Measurements from ENCODE around the gene GEMIN5.

GEMIN5 gene

GRCh38 chr5:154884424-154884823, 53.6 kb downstream of the GEMIN5 start:
- DNase-seq (ENCODE audit: low spot score) = no peak

DNA sequence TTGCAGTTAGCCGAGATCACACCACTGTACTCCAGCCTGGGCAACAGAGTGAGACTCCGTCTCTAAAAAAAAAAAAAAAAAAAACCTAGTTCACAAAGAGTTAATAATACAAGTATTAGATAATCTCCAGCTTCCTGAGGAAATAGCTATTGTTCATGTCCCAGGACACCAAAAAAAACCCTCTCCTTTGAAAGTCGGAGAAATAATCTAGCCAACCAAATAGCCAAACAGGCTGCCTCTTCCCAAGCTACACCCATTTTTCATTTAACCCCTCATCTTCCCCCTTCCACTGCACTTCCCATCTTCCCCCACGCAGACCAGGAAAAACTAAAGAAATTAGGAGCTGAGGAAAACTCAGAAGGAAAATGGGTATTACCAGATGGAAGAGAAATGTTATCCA, 56.0 kb downstream of the GEMIN5 start:
- no peak for DNase-seq (ENCODE audit: low spot score)

GRCh38 chr5:154878642-154879335, 59.2 kb downstream of the GEMIN5 start:
- DNase-seq (ENCODE audit: low spot score) = no peak

DNA sequence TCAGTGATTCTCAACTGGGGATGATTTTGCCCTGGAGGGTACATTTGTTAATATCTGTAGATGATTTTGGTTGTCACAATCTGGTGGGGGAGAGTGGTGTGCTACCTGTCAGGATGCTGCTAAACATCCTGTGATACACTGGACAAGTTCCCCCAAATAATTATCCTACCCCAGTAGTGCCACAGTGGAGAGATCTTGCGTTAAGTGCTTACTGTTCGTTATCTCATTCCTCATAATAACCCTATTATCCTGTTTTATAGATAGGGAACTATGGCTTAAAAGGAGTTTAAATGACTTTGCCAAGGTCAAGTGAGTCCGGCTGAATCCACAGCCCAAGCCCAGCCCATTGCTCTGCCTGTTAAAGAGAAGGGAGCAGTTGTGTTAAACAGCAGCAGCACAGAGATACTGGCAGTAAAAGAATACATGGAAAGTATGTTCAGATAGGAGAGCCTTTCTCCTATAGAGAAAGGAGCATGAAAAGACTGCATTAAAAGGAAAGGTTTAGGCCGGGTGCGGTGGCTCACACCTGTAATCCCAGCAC, 64.2 kb downstream of the GEMIN5 start:
- no peak for DNase-seq (ENCODE audit: low spot score)

DNA sequence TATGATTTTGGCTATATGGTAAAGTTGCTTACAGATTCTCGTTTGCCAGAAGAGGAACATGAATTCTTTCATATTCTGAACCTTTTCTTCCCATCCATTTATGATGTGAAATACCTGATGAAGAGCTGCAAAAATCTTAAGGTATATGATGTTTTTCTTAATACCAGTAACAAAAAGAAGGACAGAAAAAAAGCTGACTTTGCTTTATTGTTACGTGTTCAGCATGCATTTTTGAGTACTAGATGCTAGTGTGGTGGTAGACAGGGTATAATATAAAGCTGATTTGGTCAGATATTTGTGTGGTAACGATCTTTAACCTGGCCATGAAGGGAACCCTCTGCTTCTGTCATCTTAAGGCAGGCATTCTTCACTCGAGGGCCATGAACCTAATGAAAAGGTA, 66.3 kb downstream of the GEMIN5 start:
- DNase-seq (ENCODE audit: low spot score) = no peak

DNA sequence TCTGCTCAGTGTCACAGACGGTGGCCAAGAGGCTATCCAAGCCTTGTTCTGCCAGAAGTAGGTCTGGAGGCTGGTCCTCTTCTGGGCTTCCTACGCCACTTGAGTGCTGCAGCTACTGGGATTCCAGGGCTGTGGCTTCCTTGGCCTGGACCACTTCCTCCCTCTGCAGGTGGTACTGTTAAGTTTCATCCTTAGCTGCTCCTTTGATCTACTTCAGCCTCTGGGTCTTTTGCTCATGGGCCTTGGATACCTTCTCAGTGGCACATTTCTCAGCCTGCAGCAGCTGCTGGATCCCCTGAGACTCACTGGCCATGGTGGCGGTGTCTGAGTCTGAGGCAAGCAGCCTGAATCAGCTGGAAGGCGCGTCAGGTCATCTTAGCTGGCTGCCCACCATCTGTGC, 69.3 kb downstream of the GEMIN5 start:
- no peak for DNase-seq (ENCODE audit: low spot score)

- DNase-seq (ENCODE audit: low spot score) = no peak
These were observed 71.2 kb downstream of the GEMIN5 start for GRCh38 chr5:154866841-154867240.

GRCh38 chr5:154865466-154866184, 72.4 kb downstream of the GEMIN5 start:
- DNase-seq (ENCODE audit: low spot score) = no peak

GRCh38 chr5:154863291-154864080, 74.5 kb downstream of the GEMIN5 start:
- no peak for DNase-seq (ENCODE audit: low spot score)

GRCh38 chr5:154862766-154863165, 75.2 kb downstream of the GEMIN5 start:
- DNase-seq (ENCODE audit: low spot score) = no peak

DNA sequence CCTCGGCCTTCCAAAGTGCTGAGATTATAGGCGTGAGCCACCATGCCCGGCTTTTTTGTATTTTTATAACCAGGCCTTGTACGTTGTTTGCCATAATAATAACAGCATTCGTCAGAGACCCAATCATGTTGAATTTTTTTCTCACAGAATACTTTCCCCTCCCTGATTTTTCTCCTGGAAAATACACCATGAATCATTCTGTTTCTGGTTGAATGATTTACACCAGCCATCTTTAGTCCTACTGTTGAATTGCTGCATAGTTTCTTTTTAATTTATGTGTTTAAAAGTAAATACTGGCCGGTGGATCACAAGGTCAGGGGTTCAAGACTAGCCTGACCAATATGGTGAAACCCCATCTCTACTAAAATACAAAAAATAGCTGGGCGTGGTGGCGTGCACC, 76.1 kb downstream of the GEMIN5 start:
- DNase-seq (ENCODE audit: low spot score) = peak; percentile 72

DNA sequence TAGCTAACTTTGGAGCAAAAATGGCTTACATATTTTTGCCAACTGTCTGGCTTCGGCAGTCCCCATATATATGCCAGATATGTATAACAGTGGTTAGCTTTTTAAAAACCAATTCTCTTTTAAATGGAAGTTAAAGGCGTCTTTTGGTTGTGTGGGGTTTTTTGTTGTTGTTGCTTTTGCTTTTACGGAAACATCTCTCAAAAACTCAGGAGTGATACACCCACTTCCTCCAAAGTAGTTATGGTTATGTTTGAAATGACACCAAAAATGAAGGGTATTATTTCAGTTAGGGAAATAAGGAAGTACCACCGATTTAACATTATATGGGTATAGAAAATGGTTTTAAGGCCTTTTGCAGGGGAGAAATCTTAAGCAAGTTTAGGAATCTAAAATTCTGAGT, 77.2 kb downstream of the GEMIN5 start:
- no peak for DNase-seq (ENCODE audit: low spot score)

- DNase-seq (ENCODE audit: low spot score) = peak; percentile 72
These were observed 77.9 kb downstream of the GEMIN5 start for GRCh38 chr5:154860123-154860522.

GRCh38 chr5:154858972-154859871, 78.8 kb downstream of the GEMIN5 start:
- DNase-seq (ENCODE audit: low spot score) = peak; percentile 44

DNA sequence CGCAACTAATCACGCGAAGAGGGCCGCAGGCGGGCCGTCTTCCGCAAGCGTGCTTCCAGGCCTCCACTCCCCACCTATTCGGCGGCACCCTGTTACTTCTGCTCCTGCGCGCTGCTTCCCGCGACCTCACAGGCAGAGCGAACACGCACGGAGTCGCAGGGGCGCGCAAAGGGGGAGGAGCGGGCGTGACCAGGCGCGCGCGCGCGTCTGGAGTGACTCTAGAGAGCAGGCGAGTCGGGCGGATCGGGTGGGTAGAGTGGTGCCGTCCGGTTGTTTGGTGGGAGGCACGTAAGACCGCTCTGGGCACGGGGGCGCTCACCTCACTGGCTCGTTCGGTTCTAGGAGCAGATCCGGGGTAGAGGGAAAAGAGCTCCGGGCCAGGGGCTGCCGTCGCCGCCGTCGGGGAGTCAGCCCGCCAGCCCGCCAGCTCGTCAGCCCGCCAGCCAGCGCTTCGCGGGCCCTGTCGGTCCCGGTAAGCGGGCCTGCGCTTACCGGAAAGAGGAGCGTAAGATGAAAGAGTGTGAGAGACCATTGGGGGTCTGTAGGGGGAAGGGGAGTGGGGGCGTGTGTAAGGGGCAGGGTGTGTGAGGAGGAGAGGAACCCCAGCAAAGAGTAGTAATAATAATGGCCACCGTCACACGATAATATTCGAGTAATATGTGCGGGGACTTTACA, 79.6 kb downstream of the GEMIN5 start, which contains the start of gene CNOT8:
TSS of gene CNOT8 (plus strand) at position 331 of the 675 bp plus-strand sequence. CDS start 4,652 bp downstream, outside the sequence.
- peak; percentile 98 for DNase-seq (ENCODE audit: low spot score)

- DNase-seq (ENCODE audit: low spot score) = peak; percentile 95
These were observed 80.3 kb downstream of the GEMIN5 start for GRCh38 chr5:154857530-154858296.

GRCh38 chr5:154851351-154851750, 86.7 kb downstream of the GEMIN5 start:
- DNase-seq (ENCODE audit: low spot score) = no peak

DNA sequence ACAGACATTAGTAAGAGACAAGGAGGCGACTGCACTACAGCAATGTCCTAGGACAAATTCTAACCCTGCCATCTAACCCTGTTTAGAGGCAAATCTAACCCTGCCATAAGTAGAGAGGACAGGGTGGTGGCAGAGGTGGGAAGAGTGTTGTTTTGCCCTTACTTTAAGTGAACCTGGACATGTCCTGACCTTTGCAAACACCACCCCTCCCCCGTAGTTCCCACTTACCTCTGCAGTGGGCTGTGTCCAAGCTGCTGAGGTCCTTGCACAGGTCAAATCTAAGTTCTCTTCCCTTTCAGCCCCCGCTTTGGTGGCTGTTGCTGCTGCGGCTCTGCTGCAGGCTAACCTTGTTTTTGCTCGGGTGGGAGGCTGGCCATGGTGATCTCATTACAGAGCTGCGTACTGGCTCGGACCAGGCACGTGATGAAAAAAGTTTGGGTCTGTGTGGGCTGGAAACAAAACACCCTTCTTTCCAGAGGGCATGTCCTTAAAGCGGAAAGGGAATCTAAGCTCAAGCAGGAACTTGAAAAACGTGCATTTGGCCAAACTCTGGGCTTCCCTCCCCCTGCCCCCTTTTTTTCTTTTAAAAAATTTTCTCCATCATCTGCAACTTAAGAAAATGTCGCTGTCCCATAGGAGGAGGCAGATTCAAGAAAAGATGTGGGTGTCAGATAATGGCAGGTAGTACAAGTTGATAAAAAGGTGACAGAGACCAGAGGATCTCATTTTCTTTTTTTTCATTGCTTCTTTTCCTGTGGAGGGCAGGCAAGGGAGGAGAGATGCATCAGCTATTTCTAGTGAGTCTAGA, 87.6 kb downstream of the GEMIN5 start, which contains the start of gene FAXDC2:
TSS of gene FAXDC2 (minus strand) at position 349 of the 808 bp plus-strand sequence. CDS start 12,425 bp downstream, outside the sequence.
- peak; percentile 35 for DNase-seq (ENCODE audit: low spot score)

- no peak for DNase-seq (ENCODE audit: low spot score)
These were observed 88.2 kb downstream of the GEMIN5 start for GRCh38 chr5:154849791-154850201.
